GM23338 (cell line): ENCODE data around the gene ATP8A1. TPM values are rescaled to one million over a fixed set of nuclear protein-coding genes. Genes with fewer than 3 reads are reported as not detected.

Experiments
- ATAC-seq: fragments of 200-7000 bp; cut with Tn5 transposase; 3 replicates; pipeline ENCODE4 v1.9.1; 2020
- DNase-seq: peaks from one replicate; pipeline ENCODE4 v3.0.0-alpha.2; 2015; ENCODE audit warnings: low spot score
- H2AFZ ChIP-seq: fragments of 200-600 bp; sonication (generic); 2 replicates; pipeline ENCODE4 v1.8.0; 2016; ENCODE audit warnings: antibody characterized with exemption, mild to moderate bottlenecking, moderate library complexity
- H3F3A ChIP-seq: fragments of 200-600 bp; sonication (generic); replicated peaks from 2 replicates; pipeline ENCODE4 v1.8.0; 2017; ENCODE audit warnings: antibody characterized with exemption, mixed run types, low read depth
- H3K27ac ChIP-seq: fragments of 200-600 bp; sonication (generic); 2 replicates; pipeline ENCODE4 v1.6.1; 2016; ENCODE audit warnings: low read depth
- H3K27me3 ChIP-seq: fragments of 200-600 bp; sonication (generic); 2 replicates; pipeline ENCODE4 v1.8.0; 2016; ENCODE audit warnings: mild to moderate bottlenecking, mixed run types, moderate library complexity; ENCODE audit not compliant: insufficient read depth
- H3K36me3 ChIP-seq: fragments of 200-600 bp; sonication (generic); 2 replicates; pipeline ENCODE4 v1.8.0; 2016; ENCODE audit warnings: mild to moderate bottlenecking; ENCODE audit not compliant: insufficient read depth
- H3K4me1 ChIP-seq: fragments of 200-600 bp; sonication (generic); 2 replicates; pipeline ENCODE4 v1.8.0; 2016; ENCODE audit warnings: mild to moderate bottlenecking, moderate library complexity; ENCODE audit not compliant: insufficient read depth
- H3K4me2 ChIP-seq: fragments of 200-600 bp; sonication (generic); 2 replicates; pipeline ENCODE4 v1.7.1; 2017; ENCODE audit warnings: mixed run types
- H3K4me3 ChIP-seq: fragments of 200-600 bp; sonication (generic); 2 replicates; pipeline ENCODE4 v1.6.1; 2016; ENCODE audit warnings: mixed run types
- H3K79me2 ChIP-seq: fragments of 200-600 bp; sonication (generic); replicated peaks from 2 replicates; pipeline ENCODE4 v1.8.0; 2017; ENCODE audit warnings: mild to moderate bottlenecking; ENCODE audit not compliant: insufficient read depth
- H3K9me2 ChIP-seq: fragments of 200-600 bp; sonication (generic); 2 replicates; pipeline ENCODE4 v1.8.0; 2017; ENCODE audit not compliant: insufficient read depth
- H4K20me1 ChIP-seq: fragments of 200-600 bp; sonication (generic); replicated peaks from 2 replicates; pipeline ENCODE4 v1.8.0; 2017; ENCODE audit warnings: mild to moderate bottlenecking; ENCODE audit not compliant: insufficient read depth
- H3K27ac Mint-ChIP-seq: 2 replicates; pipeline ENCODE4 v1.8.0; 2020; ENCODE audit warnings: inconsistent platforms, mild to moderate bottlenecking, moderate library complexity, mixed read lengths
- H3K27me3 Mint-ChIP-seq: 3 replicates; pipeline ENCODE4 v1.8.0; 2022; ENCODE audit warnings: low read depth, mild to moderate bottlenecking, moderate library complexity, mixed read lengths, inconsistent platforms; ENCODE audit not compliant: insufficient read depth, poor library complexity
- H3K36me3 Mint-ChIP-seq: 3 replicates; pipeline ENCODE4 v1.8.0; 2021; ENCODE audit warnings: low read depth, mild to moderate bottlenecking, inconsistent platforms, moderate library complexity, mixed read lengths
- H3K4me1 Mint-ChIP-seq: 3 replicates; pipeline ENCODE4 v1.8.0; 2020; ENCODE audit warnings: mild to moderate bottlenecking, inconsistent platforms, mixed read lengths
- H3K4me3 Mint-ChIP-seq: 3 replicates; pipeline ENCODE4 v1.8.0; 2021; ENCODE audit warnings: moderate library complexity, mild to moderate bottlenecking, inconsistent platforms, mixed read lengths
- H3K9me3 Mint-ChIP-seq: 3 replicates; pipeline ENCODE4 v1.8.0; 2020; ENCODE audit warnings: moderate library complexity, mild to moderate bottlenecking, inconsistent platforms, mixed read lengths
- CREB1 ChIP-seq: fragments of 250-450 bp; sonication (Bioruptor Pico); IDR thresholded peaks from 2 replicates; pipeline ENCODE4 v1.5.0; 2020; ENCODE audit warnings: low read depth, mild to moderate bottlenecking, moderate library complexity
- CTCF ChIP-seq, 2 experiments: fragments of 200-600 bp in 1 of 2; sonication (generic) in 1 of 2; conservative IDR thresholded peaks; 2 replicates each; pipeline versions ENCODE4 v1.5.1 to v1.6.1; 2016 to 2017; ENCODE audit warnings: antibody characterized with exemption in 2 of 2, low read depth in 2 of 2, mild to moderate bottlenecking in 2 of 2, moderate library complexity in 1 of 2
- ETS1 ChIP-seq: IDR thresholded peaks from 2 replicates; pipeline ENCODE4 v1.6.1; 2016; ENCODE audit warnings: antibody characterized with exemption
- EZH2 ChIP-seq: fragments of 200-600 bp; sonication (generic); IDR thresholded peaks from one replicate; pipeline ENCODE4 v1.8.0; 2017; ENCODE audit warnings: antibody characterized with exemption, mild to moderate bottlenecking, low read depth; ENCODE audit not compliant: unreplicated experiment
- EZH2phosphoT487 ChIP-seq: fragments of 200-600 bp; sonication (generic); IDR thresholded peaks from one replicate; pipeline ENCODE4 v1.8.1; 2018; ENCODE audit warnings: antibody characterized with exemption; ENCODE audit not compliant: unreplicated experiment
- JUNB ChIP-seq: IDR thresholded peaks from one replicate; pipeline ENCODE4 v1.6.1; 2016; ENCODE audit warnings: antibody characterized with exemption; ENCODE audit not compliant: unreplicated experiment
- NANOG ChIP-seq: IDR thresholded peaks from 2 replicates; pipeline ENCODE4 v1.6.1; 2016; ENCODE audit warnings: antibody characterized with exemption, borderline replicate concordance
- POLR2AphosphoS5 ChIP-seq: IDR thresholded peaks from 2 replicates; pipeline ENCODE4 v1.6.1; 2016; ENCODE audit warnings: antibody characterized with exemption, low read depth
- REST ChIP-seq: IDR thresholded peaks from one replicate; pipeline ENCODE4 v1.6.1; 2018; ENCODE audit warnings: antibody characterized with exemption; ENCODE audit not compliant: unreplicated experiment
- STAT1 ChIP-seq: IDR thresholded peaks from one replicate; pipeline ENCODE4 v1.6.1; 2016; ENCODE audit warnings: antibody characterized with exemption; ENCODE audit not compliant: unreplicated experiment
- ZNF114 ChIP-seq: fragments of 250-450 bp; sonication (Bioruptor Pico); IDR thresholded peaks from 2 replicates; pipeline ENCODE4 v1.5.0; 2020; ENCODE audit warnings: mild to moderate bottlenecking, moderate library complexity
- ZNF331 ChIP-seq: fragments of 250-450 bp; sonication (Bioruptor Pico); IDR thresholded peaks from 2 replicates; pipeline ENCODE4 v1.5.0; 2020; ENCODE audit warnings: low read depth, mild to moderate bottlenecking, moderate library complexity
- ZNF462 ChIP-seq: fragments of 250-450 bp; sonication (Bioruptor Pico); IDR thresholded peaks from 2 replicates; pipeline ENCODE4 v1.5.0; 2020; ENCODE audit warnings: mild to moderate bottlenecking, moderate library complexity
- polyA plus RNA-seq: library from polyadenylated mRNA; unstranded; fragments of >200 nt; fragmentation: Nextera tagmentation; extraction: Ambion mirVana; gene quantifications from 2 replicates; pipeline ENCODE4 v1.2.1, GENCODE V29; 2016
- total RNA-seq: library from RNA; depleted of rRNA; stranded (reverse); fragments of >200 nt; shearing (Covaris generic); gene quantifications from 2 replicates; pipeline ENCODE4 v1.2.3, GENCODE V29; 2014

Gene ATP8A1
- total and polyA plus RNA-seq, 2 experiments from 2014 or later = 6.8 to 66.3 TPM

- Histone ChIP-seq H2AFZ (no peak overlapping the region), H3K4me2 (no peak overlapping the region), H4K20me1 (no peaks in the 10 kb centered on the region), H3K27me3 (no peaks in the 10 kb centered on the region), H3K27ac (no peak overlapping the region), H3K9me2 (no peaks in the 10 kb centered on the region), H3K4me1 (no peaks in the 10 kb centered on the region), H3F3A (no peaks in the 10 kb centered on the region), H3K4me3 (no peak overlapping the region), H3K79me2 (no peaks in the 10 kb centered on the region), H3K36me3 (no peaks in the 10 kb centered on the region; the same call in 1 of the 2 replicates)
- no peak overlapping the region for H3K4me3 Mint-ChIP-seq
- peaks cover 10% of the 10 kb centered on the region for H3K4me1 Mint-ChIP-seq
- H3K9me3 Mint-ChIP-seq = no peaks in the 10 kb centered on the region; the same call in 2 of the 3 replicates
- ATAC-seq (no peak), DNase-seq (no peak)
- no peaks in the 10 kb centered on the region for H3K27me3 Mint-ChIP-seq
- H3K27ac Mint-ChIP-seq = no peak overlapping the region
- H3K36me3 Mint-ChIP-seq = no peaks in the 10 kb centered on the region; the same call in 2 of the 3 replicates
- no peak for TF ChIP-seq CREB1 (CRISPR knock-in tag)
- no peak for TF ChIP-seq ZNF114 (CRISPR knock-in tag)
- no peak for TF ChIP-seq CTCF (conservative IDR thresholded peaks at IDR 0.05; ENCODE audit: low read depth in 2 of 2)
- TF ChIP-seq ZNF331 (CRISPR knock-in tag) = no peak
- no peak for TF ChIP-seq EZH2phosphoT487
- TF ChIP-seq POLR2AphosphoS5 = no peak
- no peak for TF ChIP-seq ETS1
- no peak for TF ChIP-seq STAT1
- TF ChIP-seq ZNF462 = no peak
- no peak for TF ChIP-seq REST
- TF ChIP-seq EZH2 = no peak
- no peak for TF ChIP-seq JUNB
- TF ChIP-seq NANOG = no peak
These were observed 47.9 kb downstream of the ATP8A1 start for GRCh38 chr4:42609051-42609450.
